Ovary (tissue), 3 donors: ENCODE measurements around the gene FLYWCH1.

Source experiments
- EP300 ChIP-seq: sonication (generic); formaldehyde crosslinking; IDR thresholded peaks from one replicate; pipeline ENCODE4 v1.6.1; 2017; ENCODE audit warnings: antibody characterized with exemption
- POLR2A ChIP-seq: fragments of 450-650 bp; IDR thresholded peaks from one replicate; pipeline ENCODE4 v1.6.1; 2017; ENCODE audit warnings: antibody characterized with exemption, mild to moderate bottlenecking, moderate library complexity
- TF ChIP-seq, protein P1 (sequence below), 3 donors: fragments of 450-650 bp in 2 of 3; fragments of 200-600 bp in 1 of 3; IDR thresholded peaks; one replicate each; pipeline versions ENCODE4 v1.5.1 to v1.8.0; 2016 to 2022; ENCODE audit warnings: antibody characterized with exemption in 3 of 3, mild to moderate bottlenecking in 1 of 3
- donor health status: DM: no; HTN: no; CAD: no.

GRCh38 chr16:2966808-2967191 lies 55.1 kb downstream of the FLYWCH1 start:
- TF ChIP-seq EP300 (no peak), POLR2A (no peak)
- TF ChIP-seq, protein P1, sequence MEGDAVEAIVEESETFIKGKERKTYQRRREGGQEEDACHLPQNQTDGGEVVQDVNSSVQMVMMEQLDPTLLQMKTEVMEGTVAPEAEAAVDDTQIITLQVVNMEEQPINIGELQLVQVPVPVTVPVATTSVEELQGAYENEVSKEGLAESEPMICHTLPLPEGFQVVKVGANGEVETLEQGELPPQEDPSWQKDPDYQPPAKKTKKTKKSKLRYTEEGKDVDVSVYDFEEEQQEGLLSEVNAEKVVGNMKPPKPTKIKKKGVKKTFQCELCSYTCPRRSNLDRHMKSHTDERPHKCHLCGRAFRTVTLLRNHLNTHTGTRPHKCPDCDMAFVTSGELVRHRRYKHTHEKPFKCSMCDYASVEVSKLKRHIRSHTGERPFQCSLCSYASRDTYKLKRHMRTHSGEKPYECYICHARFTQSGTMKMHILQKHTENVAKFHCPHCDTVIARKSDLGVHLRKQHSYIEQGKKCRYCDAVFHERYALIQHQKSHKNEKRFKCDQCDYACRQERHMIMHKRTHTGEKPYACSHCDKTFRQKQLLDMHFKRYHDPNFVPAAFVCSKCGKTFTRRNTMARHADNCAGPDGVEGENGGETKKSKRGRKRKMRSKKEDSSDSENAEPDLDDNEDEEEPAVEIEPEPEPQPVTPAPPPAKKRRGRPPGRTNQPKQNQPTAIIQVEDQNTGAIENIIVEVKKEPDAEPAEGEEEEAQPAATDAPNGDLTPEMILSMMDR (IDR thresholded peaks at IDR 0.05), result no peak
